ENCODE data around the gene FSTL5.

The FSTL5 gene

DNA sequence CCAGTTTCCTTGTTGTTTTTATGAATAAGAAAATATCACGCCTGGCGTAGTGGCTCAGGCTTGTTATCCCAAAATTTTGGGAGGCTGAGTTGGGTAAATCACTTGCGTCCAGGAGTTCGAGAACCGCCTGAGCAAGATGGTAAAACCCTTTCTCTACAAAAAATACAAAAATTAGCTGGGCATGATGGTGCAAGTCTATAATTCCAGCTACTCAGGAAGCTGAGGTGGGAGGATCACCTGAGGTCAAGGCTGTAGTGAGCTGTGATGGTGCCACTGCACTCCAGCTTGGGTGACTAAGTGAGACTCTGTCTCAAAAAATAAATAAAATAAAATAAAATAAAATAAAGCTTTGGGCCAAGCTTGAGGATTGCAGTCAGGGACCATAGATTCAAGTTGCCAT, 827.2 kb downstream of the FSTL5 start:
- TF ChIP-seq, protein P1, sequence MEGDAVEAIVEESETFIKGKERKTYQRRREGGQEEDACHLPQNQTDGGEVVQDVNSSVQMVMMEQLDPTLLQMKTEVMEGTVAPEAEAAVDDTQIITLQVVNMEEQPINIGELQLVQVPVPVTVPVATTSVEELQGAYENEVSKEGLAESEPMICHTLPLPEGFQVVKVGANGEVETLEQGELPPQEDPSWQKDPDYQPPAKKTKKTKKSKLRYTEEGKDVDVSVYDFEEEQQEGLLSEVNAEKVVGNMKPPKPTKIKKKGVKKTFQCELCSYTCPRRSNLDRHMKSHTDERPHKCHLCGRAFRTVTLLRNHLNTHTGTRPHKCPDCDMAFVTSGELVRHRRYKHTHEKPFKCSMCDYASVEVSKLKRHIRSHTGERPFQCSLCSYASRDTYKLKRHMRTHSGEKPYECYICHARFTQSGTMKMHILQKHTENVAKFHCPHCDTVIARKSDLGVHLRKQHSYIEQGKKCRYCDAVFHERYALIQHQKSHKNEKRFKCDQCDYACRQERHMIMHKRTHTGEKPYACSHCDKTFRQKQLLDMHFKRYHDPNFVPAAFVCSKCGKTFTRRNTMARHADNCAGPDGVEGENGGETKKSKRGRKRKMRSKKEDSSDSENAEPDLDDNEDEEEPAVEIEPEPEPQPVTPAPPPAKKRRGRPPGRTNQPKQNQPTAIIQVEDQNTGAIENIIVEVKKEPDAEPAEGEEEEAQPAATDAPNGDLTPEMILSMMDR (IDR thresholded peaks at IDR 0.05; ENCODE audit: low read depth, low read length): no peak
- H3K4me3 ChIP-seq (ENCODE audit: low read depth, low read length): no peak overlapping the region

DNA sequence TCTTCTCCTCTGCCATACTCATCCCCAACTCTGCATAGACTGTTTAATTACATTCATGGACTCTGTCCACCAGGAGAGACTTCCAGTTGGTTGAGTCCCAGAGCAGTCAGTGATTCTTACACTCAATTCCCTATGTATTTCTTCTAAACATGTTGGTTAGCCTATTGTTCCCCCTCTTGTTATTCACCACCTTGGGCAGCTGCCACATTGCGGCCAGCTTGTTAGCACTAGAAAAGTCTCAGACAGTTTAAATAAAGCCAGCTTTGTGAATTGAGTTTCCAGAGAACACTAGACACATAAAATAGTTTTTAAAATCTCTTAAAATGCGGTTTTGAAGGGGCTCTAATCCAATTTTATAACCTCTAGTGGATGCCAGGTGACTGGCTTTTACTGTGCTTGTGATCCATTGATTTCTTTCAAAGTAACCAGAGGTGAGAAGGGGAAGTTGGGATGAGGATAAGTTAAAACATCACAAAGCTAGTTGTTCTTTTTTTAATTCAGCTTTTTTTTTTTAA, 827.7 kb downstream of the FSTL5 start:
- TF ChIP-seq, protein P1 (IDR thresholded peaks at IDR 0.05; ENCODE audit: low read depth, low read length): no peak
- no peak overlapping the region for H3K4me3 ChIP-seq (ENCODE audit: low read depth, low read length)

Data from WI38 (cell line).